Nephron progenitor cell (in vitro differentiated cells): Measurements from ENCODE around the gene LRRC8C.
"Not testable (repeated sequence)": the region's sequence is repeated elsewhere in the genome, so short reads cannot be mapped to it uniquely, and the experiment has no call there.

Experiments
- DNase-seq: peaks from one replicate; pipeline ENCODE4 v3.0.0; 2021
- H3K27ac Mint-ChIP-seq: 2 replicates; pipeline ENCODE4 v1.8.0; 2021; ENCODE audit warnings: mild to moderate bottlenecking, moderate library complexity, mixed read lengths
- H3K27me3 Mint-ChIP-seq: 2 replicates; pipeline ENCODE4 v1.8.0; 2021; ENCODE audit warnings: mild to moderate bottlenecking, low read depth, mixed read lengths; ENCODE audit not compliant: poor library complexity
- H3K36me3 Mint-ChIP-seq: 2 replicates; pipeline ENCODE4 v1.8.0; 2021; ENCODE audit warnings: low read depth, mixed read lengths
- H3K4me1 Mint-ChIP-seq: 2 replicates; pipeline ENCODE4 v1.8.0; 2021; ENCODE audit warnings: mixed read lengths
- H3K4me3 Mint-ChIP-seq: 2 replicates; pipeline ENCODE4 v1.8.0; 2021; ENCODE audit warnings: mild to moderate bottlenecking, moderate library complexity, mixed read lengths
- H3K9me3 Mint-ChIP-seq: 2 replicates; pipeline ENCODE4 v1.8.0; 2021; ENCODE audit warnings: mild to moderate bottlenecking, moderate library complexity, mixed read lengths
- TF ChIP-seq, protein P1 (sequence below): fragments of 200-600 bp; sonication (generic); IDR thresholded peaks from 2 replicates; pipeline ENCODE4 v1.5.0; 2021; ENCODE audit warnings: antibody characterized with exemption

LRRC8C gene

DNA sequence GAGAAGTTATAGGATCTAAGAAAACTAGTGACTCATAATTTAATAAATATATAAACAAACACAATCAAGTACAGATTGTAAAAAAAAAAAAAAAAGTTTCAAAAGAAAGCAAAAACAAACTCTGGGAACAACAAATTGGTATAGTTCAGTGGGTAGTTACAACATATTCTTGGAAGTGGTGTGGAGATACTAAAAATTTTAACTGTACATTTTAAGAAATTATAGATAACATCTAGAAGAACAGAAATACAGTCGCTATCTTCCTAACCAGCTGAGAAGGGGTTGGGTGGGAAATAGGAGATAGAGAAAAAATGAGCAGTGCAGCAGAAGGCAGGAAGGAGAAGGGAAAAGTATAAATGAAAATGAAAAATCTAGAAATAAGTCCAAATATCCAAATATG, 70.5 kb downstream of the LRRC8C start:
- H3K27me3 Mint-ChIP-seq = peaks cover 3% of the 10 kb centered on the region

DNA sequence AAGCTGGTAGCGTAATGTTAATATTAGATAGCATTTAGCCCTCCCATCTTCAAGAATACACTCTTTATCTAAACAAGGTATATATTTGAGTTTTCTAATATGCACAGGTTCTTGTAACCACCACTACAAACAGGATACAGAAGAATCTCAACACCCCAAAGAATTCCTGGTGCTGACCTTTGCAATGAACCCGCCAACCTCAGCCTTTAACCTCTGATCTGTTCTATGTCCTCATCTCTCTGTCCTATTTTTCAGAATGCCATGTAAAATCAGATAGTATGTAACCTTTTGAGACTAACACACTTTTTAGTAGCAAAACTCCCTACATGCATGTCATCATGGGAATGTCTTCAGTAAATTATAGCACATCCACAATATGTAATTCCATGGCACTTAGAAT, 71.1 kb downstream of the LRRC8C start:
- H3K4me3 Mint-ChIP-seq = no peak overlapping the region
- peaks cover 9% of the 10 kb centered on the region for H3K4me1 Mint-ChIP-seq
- TF ChIP-seq, protein P1, sequence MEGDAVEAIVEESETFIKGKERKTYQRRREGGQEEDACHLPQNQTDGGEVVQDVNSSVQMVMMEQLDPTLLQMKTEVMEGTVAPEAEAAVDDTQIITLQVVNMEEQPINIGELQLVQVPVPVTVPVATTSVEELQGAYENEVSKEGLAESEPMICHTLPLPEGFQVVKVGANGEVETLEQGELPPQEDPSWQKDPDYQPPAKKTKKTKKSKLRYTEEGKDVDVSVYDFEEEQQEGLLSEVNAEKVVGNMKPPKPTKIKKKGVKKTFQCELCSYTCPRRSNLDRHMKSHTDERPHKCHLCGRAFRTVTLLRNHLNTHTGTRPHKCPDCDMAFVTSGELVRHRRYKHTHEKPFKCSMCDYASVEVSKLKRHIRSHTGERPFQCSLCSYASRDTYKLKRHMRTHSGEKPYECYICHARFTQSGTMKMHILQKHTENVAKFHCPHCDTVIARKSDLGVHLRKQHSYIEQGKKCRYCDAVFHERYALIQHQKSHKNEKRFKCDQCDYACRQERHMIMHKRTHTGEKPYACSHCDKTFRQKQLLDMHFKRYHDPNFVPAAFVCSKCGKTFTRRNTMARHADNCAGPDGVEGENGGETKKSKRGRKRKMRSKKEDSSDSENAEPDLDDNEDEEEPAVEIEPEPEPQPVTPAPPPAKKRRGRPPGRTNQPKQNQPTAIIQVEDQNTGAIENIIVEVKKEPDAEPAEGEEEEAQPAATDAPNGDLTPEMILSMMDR = no peak
- no peaks in the 10 kb centered on the region for H3K27me3 Mint-ChIP-seq
- no peak for DNase-seq
- no peak overlapping the region for H3K27ac Mint-ChIP-seq
- no peaks in the 10 kb centered on the region for H3K36me3 Mint-ChIP-seq
- no peaks in the 10 kb centered on the region for H3K9me3 Mint-ChIP-seq

More for the DNA sequence above, 70.5 kb downstream of the LRRC8C start:
- H3K36me3 Mint-ChIP-seq = no peaks in the 10 kb centered on the region
- TF ChIP-seq, protein P1 = no peak
- no peak for DNase-seq
- H3K4me3 Mint-ChIP-seq = no peak overlapping the region
- no peaks in the 10 kb centered on the region for H3K9me3 Mint-ChIP-seq
- peaks cover 4% of the 10 kb centered on the region for H3K4me1 Mint-ChIP-seq
- no peak overlapping the region for H3K27ac Mint-ChIP-seq

DNA sequence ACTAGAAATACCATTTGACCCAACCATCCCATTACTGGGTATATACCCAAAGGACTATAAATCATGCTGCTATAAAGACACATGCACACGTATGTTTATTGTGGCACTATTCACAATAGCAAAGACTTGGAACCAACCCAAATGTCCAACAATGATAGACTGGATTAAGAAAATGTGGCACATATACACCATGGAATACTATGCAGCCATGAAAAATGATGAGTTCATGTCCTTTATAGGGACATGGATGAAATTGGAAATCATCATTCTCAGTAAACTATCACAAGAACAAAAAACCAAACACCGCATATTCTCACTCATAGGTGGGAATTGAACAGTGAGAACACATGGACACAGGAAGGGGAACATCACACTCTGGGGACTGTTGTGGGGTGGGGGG, 72.0 kb downstream of the LRRC8C start:
- not testable (repeated sequence) for H3K27ac Mint-ChIP-seq, DNase-seq, H3K9me3 Mint-ChIP-seq, H3K36me3 Mint-ChIP-seq, H3K4me3 Mint-ChIP-seq, H3K27me3 Mint-ChIP-seq
- H3K4me1 Mint-ChIP-seq = peaks cover 15% of the 10 kb centered on the region

DNA sequence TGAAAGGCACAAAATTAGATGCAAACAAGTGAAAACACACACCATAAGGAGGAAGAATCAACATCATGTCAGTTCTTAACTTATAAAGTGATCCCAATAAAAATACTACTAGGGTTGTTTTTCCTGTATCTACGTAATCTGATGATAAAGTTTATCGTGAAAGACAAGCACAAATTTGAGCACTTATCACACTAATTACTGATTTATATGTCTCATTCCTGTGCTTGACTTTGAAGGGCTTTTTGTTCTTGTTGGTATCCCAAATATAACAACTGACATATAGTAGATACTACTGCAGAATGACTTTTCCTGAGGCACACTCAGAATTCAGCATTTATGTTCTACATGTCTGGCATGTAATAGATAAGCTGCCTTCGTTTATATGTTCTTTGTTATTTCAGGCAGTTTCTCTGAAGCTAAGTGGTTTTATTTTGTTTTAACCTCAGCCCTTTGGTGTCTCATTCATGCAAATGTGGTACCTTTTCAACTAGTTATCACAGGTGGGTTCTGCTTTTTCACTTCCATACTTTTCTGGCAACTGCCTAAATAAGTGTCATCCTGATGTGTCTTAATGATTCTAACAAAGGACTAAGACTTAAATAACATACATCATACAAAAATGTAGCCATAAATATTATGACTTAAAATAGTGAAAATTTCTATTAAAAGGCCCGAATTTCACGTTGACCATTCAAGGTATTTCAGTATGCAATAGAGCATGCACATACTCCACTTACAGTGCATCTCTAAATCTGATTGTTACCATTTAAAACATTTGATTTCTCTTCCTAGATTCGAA, 73.2 kb downstream of the LRRC8C start:
- no peak overlapping the region for H3K27ac Mint-ChIP-seq
- H3K36me3 Mint-ChIP-seq = no peaks in the 10 kb centered on the region
- no peaks in the 10 kb centered on the region for H3K27me3 Mint-ChIP-seq
- H3K4me1 Mint-ChIP-seq = peaks cover 24% of the 10 kb centered on the region
- TF ChIP-seq, protein P1 = no peak
- no peak for DNase-seq
- H3K9me3 Mint-ChIP-seq = no peaks in the 10 kb centered on the region
- H3K4me3 Mint-ChIP-seq = no peak overlapping the region

DNA sequence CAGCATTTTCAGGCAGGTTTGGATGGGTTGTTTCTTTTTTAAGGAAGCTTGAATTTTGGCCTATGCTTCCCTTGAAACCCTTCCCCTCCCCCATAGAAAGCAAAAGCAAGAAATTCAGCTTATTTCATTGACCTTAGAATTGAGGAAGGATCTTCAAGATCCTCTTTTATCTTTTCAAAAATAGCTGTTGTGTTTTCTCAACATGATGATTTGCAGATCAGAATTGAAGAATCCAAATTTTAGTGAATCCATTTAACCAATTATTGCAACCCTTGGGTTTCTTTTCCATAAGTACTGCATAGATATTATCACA, 73.7 kb downstream of the LRRC8C start:
- Mint-ChIP-seq H3K27me3 (no peaks in the 10 kb centered on the region), H3K36me3 (no peaks in the 10 kb centered on the region), H3K27ac (no peak overlapping the region), H3K4me1 (peaks cover 24% of the 10 kb centered on the region), H3K4me3 (no peak overlapping the region), H3K9me3 (no peaks in the 10 kb centered on the region)
- TF ChIP-seq, protein P1 = no peak
- DNase-seq = no peak

DNA sequence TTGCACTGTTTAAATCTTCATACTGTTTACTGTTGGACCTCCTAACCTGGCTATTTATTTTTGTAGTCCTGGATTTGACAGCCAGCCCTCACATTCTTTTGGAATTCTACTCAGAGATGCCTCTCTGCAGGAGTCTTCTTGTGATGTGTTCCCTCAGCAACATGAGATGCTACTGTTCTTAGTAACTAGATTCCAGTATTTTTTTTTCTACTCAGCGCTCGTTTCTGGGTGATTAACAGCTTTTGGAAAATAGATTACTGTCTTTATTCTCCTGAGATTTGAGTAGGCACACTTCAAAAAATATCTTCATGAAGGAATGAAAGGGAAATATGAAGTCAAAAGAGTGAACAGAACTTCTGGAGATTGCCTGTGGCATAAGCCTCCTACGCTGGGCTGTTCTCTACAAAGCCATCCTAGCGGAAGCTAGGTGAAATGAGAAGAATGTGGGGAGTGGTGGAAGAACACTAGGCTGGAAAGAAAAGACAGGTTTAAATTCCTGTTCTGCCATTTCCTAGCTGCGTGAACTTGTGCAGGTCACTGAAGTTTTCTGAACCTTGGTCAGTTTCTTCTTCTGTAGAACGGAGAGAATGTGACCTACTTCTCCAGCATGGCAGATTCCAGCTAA, 75.9 kb downstream of the LRRC8C start:
- Mint-ChIP-seq H3K4me1 (peaks cover 24% of the 10 kb centered on the region), H3K4me3 (no peak overlapping the region), H3K27ac (peak overlapping the region; percentile 37), H3K36me3 (no peaks in the 10 kb centered on the region), H3K27me3 (no peaks in the 10 kb centered on the region), H3K9me3 (no peaks in the 10 kb centered on the region)
- TF ChIP-seq, protein P1 = no peak
- DNase-seq = no peak
